IMR-90 (cell line): ENCODE results near the gene DENND1B. TPM values are rescaled to one million over a fixed set of nuclear protein-coding genes. Genes with fewer than 3 reads are reported as not detected.

ENCODE experiments used
- ATAC-seq: fragments of 200-7000 bp; cut with Tn5 transposase; 2 replicates; pipeline ENCODE4 v1.9.1; 2020; ENCODE audit warnings: low read depth, mild to moderate bottlenecking, moderate library complexity
- BruUV-seq: library from RNA; stranded (reverse); fragments of 400-500 nt; replicated peaks from 2 replicates; lab custom pipeline; 2021; lab: Mats Ljungman, UMichigan
- CTCF ChIA-PET: fragments of 300-600 bp; formaldehyde crosslinking; extraction: SDS; loops from one replicate; lab custom pipeline; 2021; ENCODE audit warnings: antibody characterized with exemption; lab: Yijun Ruan, JAX
- POLR2A ChIA-PET: fragments of 300-600 bp; sonication (Branson Sonifier 250); formaldehyde crosslinking; loops from one replicate; lab custom pipeline; 2022; ENCODE audit warnings: antibody characterized with exemption; ENCODE audit not compliant: unreplicated experiment; lab: Charles Lee
- DNase-seq: peaks from one replicate; pipeline ENCODE4 v3.0.0; 2013
- H2AFZ ChIP-seq: replicated peaks from 2 replicates; pipeline ENCODE3; 2013; ENCODE audit warnings: low read length, mild to moderate bottlenecking; ENCODE audit not compliant: poor library complexity
- H2AK5ac ChIP-seq: 2 replicates; pipeline ENCODE4 v1.6.1; 2013; ENCODE audit warnings: low read depth, low read length, inconsistent platforms
- H2AK9ac ChIP-seq: replicated peaks from 2 replicates; pipeline ENCODE3; 2013; ENCODE audit warnings: mild to moderate bottlenecking, low read depth, low read length, moderate library complexity; ENCODE audit not compliant: poor library complexity
- H2BK120ac ChIP-seq: 2 replicates; pipeline ENCODE4 v1.6.1; 2013; ENCODE audit warnings: low read depth, low read length, inconsistent platforms
- H2BK15ac ChIP-seq: 3 replicates; pipeline ENCODE4 v1.6.1; 2013; ENCODE audit warnings: low read depth, low read length, inconsistent platforms
- H2BK20ac ChIP-seq: 2 replicates; pipeline ENCODE4 v1.6.1; 2013; ENCODE audit warnings: low read depth, mild to moderate bottlenecking, inconsistent platforms, low read length, moderate library complexity
- H2BK5ac ChIP-seq: 2 replicates; pipeline ENCODE4 v1.6.1; 2013; ENCODE audit warnings: mild to moderate bottlenecking, low read depth, low read length, inconsistent platforms; ENCODE audit not compliant: poor library complexity, severe bottlenecking
- H3K14ac ChIP-seq: replicated peaks from 2 replicates; pipeline ENCODE4 v1.6.1; 2013; ENCODE audit warnings: low read depth, low read length, inconsistent platforms
- H3K18ac ChIP-seq: 2 replicates; pipeline ENCODE4 v1.6.1; 2013; ENCODE audit warnings: low read depth, low read length, control low read depth
- H3K23ac ChIP-seq: 2 replicates; pipeline ENCODE4 v1.6.1; 2013; ENCODE audit warnings: low read depth, low read length, inconsistent platforms
- H3K27ac ChIP-seq: 2 replicates; pipeline ENCODE4 v1.5.1; 2013; ENCODE audit warnings: mild to moderate bottlenecking, control low read depth, low read length; ENCODE audit not compliant: insufficient read depth
- H3K27me3 ChIP-seq: 2 replicates; pipeline ENCODE4 v1.6.1; 2013; ENCODE audit warnings: low read length; ENCODE audit not compliant: control insufficient read depth, insufficient read depth
- H3K36me3 ChIP-seq: 2 replicates; pipeline ENCODE4 v1.6.1; 2013; ENCODE audit warnings: low read length, mixed read lengths; ENCODE audit not compliant: control insufficient read depth, insufficient read depth
- H3K4ac ChIP-seq: 2 replicates; pipeline ENCODE4 v1.6.1; 2013; ENCODE audit warnings: low read depth, low read length, inconsistent platforms
- H3K4me1 ChIP-seq: 2 replicates; pipeline ENCODE4 v1.6.1; 2013; ENCODE audit warnings: low read length, mixed read lengths; ENCODE audit not compliant: control insufficient read depth, insufficient read depth
- H3K4me2 ChIP-seq: 2 replicates; pipeline ENCODE4 v1.6.1; 2013; ENCODE audit warnings: low read depth, mild to moderate bottlenecking, control low read depth, low read length, moderate library complexity
- H3K4me3 ChIP-seq: 2 replicates; pipeline ENCODE4 v1.5.1; 2013; ENCODE audit warnings: low read depth, mild to moderate bottlenecking, control low read depth, low read length, moderate library complexity; ENCODE audit not compliant: insufficient read depth
- H3K56ac ChIP-seq: 2 replicates; pipeline ENCODE4 v1.6.1; 2013; ENCODE audit warnings: low read length, inconsistent platforms; ENCODE audit not compliant: insufficient read depth; ENCODE audit errors: extremely low read depth
- H3K79me1 ChIP-seq, 2 experiments: 2 replicates each; pipeline ENCODE4 v1.6.1; 2013; ENCODE audit warnings: low read length in 2 of 2, inconsistent platforms in 1 of 2, low read depth in 1 of 2
- H3K9ac ChIP-seq: 2 replicates; pipeline ENCODE4 v1.6.1; 2013; ENCODE audit warnings: low read depth, low read length, control low read depth
- H3K9me1 ChIP-seq: 2 replicates; pipeline ENCODE4 v1.6.1; 2013; ENCODE audit warnings: low read length, inconsistent platforms; ENCODE audit not compliant: insufficient read depth
- H3K9me3 ChIP-seq: 2 replicates; pipeline ENCODE4 v1.6.1; 2013; ENCODE audit warnings: low read length; ENCODE audit not compliant: control insufficient read depth, insufficient read depth
- H4K20me1 ChIP-seq: 2 replicates; pipeline ENCODE4 v1.6.1; 2013; ENCODE audit warnings: low read length, inconsistent platforms; ENCODE audit not compliant: insufficient read depth
- H4K5ac ChIP-seq: 2 replicates; pipeline ENCODE4 v1.6.1; 2013; ENCODE audit warnings: mild to moderate bottlenecking, low read depth, low read length, control low read depth
- H4K8ac ChIP-seq, 2 experiments: 2 replicates each; pipeline ENCODE4 v1.6.1; 2013; ENCODE audit warnings: low read depth in 2 of 2, low read length in 2 of 2, control low read depth in 1 of 2, inconsistent platforms in 1 of 2
- H4K91ac ChIP-seq: 2 replicates; pipeline ENCODE4 v1.6.1; 2013; ENCODE audit warnings: low read depth, low read length, inconsistent platforms; ENCODE audit not compliant: insufficient read depth
- CEBPB ChIP-seq: IDR thresholded peaks from 2 replicates; pipeline ENCODE4 v1.6.1; 2012; ENCODE audit warnings: low read depth, low read length, improper control_type of control experiment
- CTCF ChIP-seq: conservative IDR thresholded peaks from 2 replicates; pipeline ENCODE4 v1.5.1; 2012; ENCODE audit warnings: mild to moderate bottlenecking, low read depth, low read length, improper control_type of control experiment
- ELK1 ChIP-seq: fragments of 150-350 bp; IDR thresholded peaks from 2 replicates; pipeline ENCODE4 v1.6.1; 2016; ENCODE audit warnings: low read depth, mild to moderate bottlenecking, low read length, moderate library complexity, borderline replicate concordance
- FOS ChIP-seq: fragments of 150-350 bp; IDR thresholded peaks from 2 replicates; pipeline ENCODE4 v1.6.1; 2016; ENCODE audit warnings: low read depth, low read length
- MAFK ChIP-seq: IDR thresholded peaks from 2 replicates; pipeline ENCODE4 v1.6.1; 2012; ENCODE audit warnings: low read depth, low read length, improper control_type of control experiment
- NFE2L2 ChIP-seq: fragments of 150-350 bp; IDR thresholded peaks from 2 replicates; pipeline ENCODE4 v1.6.1; 2016; ENCODE audit warnings: low read depth, mild to moderate bottlenecking, low read length
- POLR2A ChIP-seq: IDR thresholded peaks from 2 replicates; pipeline ENCODE4 v1.6.1; 2012; ENCODE audit warnings: mild to moderate bottlenecking, low read depth, low read length
- RAD21 ChIP-seq: IDR thresholded peaks from 2 replicates; pipeline ENCODE4 v1.6.1; 2012; ENCODE audit warnings: low read length, improper control_type of control experiment
- RCOR1 ChIP-seq: IDR thresholded peaks from 2 replicates; pipeline ENCODE4 v1.6.1; 2012; ENCODE audit warnings: mild to moderate bottlenecking, low read length, improper control_type of control experiment; ENCODE audit not compliant: insufficient replicate concordance
- RFX5 ChIP-seq: IDR thresholded peaks from 2 replicates; pipeline ENCODE4 v1.8.0; 2012; ENCODE audit warnings: low read depth, mild to moderate bottlenecking, low read length, moderate library complexity
- SMC3 ChIP-seq: fragments of 150-350 bp; IDR thresholded peaks from 2 replicates; pipeline ENCODE4 v1.6.1; 2016; ENCODE audit warnings: low read depth, mild to moderate bottlenecking, antibody characterized with exemption, low read length, moderate library complexity
- USF2 ChIP-seq: fragments of 150-350 bp; IDR thresholded peaks from 2 replicates; pipeline ENCODE4 v1.6.1; 2017; ENCODE audit warnings: mild to moderate bottlenecking, antibody characterized with exemption, low read length, low read depth
- WGBS, 2 experiments: methylation state at CpG; one replicate each; pipeline versions ENCODE4 v1.1.5 to v1.1.7; 2013; ENCODE audit warnings: missing lambda C conversion rate in 2 of 2; ENCODE audit not compliant: insufficient read length in 1 of 2; ENCODE audit errors: extremely low coverage in 2 of 2; 5-methylcytosine and 5-hydroxymethylcytosine counted together
- dilution Hi-C: fragments of 300-500 bp; cut with HindIII; formaldehyde crosslinking; loops from one replicate; pipeline ENCODE4 v1.14.3; 2018; ENCODE audit warnings: low sequenced_read_pairs; ENCODE audit not compliant: unreplicated experiment
- in situ Hi-C: fragments of 300-500 bp; cut with MboI; formaldehyde crosslinking; loops from 3 replicates; pipeline ENCODE4 v1.14.3; 2019; ENCODE audit warnings: low sequenced_read_pairs, inconsistent platforms, mixed read lengths
- intact Hi-C: fragments of 100-400 bp; cut with micrococcal nuclease; formaldehyde crosslinking; loops from 2 replicates; pipeline ENCODE4 v1.10.0; 2022
- polyA plus RNA-seq, 3 experiments: library from polyadenylated mRNA; depleted of rRNA; stranded (reverse); fragments of >200 nt; gene quantifications; 2 replicates each; pipeline ENCODE4 v1.2.3, GENCODE V29; 2012; ENCODE audit warnings: low replicate concordance in 1 of 3
- total RNA-seq: library from RNA; depleted of rRNA; stranded (reverse); fragments of >200 nt; gene quantifications from 2 replicates; pipeline ENCODE4 v1.2.3, GENCODE V29; 2012

The DENND1B gene
- total and polyA plus RNA-seq, 2 of the 4 experiments (the other 2 are of a cell fraction): 4.0 to 24.2 TPM

DNA sequence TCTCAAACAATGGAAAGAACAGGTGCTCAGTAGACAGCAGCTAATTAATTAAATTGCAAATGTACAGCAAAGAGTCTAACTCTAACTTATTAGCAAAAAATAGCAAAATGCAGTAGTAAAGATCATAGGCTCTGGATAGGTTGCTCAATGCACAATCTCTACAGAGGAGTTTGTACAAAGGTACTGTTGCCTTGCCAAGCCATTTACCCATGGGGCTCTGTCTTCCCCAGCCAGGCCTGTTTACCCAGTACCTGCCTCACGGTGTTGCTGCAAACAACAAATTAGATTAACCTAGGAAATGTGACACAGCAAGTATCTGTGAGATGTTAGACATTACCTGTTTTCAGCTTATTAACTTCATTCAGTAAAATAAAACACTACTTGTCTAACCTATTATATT lies 222.0 kb downstream of the DENND1B start:
- Histone ChIP-seq H2AK5ac (no peak overlapping the region), H3K36me3 (no peaks in the 10 kb centered on the region), H2BK15ac (no peak overlapping the region), H3K56ac (no peak overlapping the region), H4K20me1 (no peaks in the 10 kb centered on the region), H2BK5ac (no peak overlapping the region), H3K9ac (no peak overlapping the region), H2AK9ac (no peak overlapping the region), H3K18ac (no peak overlapping the region), H3K4ac (no peak overlapping the region), H3K4me2 (no peak overlapping the region), H3K27me3 (no peaks in the 10 kb centered on the region), H3K4me1 (no peaks in the 10 kb centered on the region), H2AFZ (no peak overlapping the region), H3K79me1 (no peaks in the 10 kb centered on the region), H2BK120ac (no peak overlapping the region), H3K9me1 (no peaks in the 10 kb centered on the region), H3K4me3 (no peak overlapping the region), H3K27ac (no peak overlapping the region), H3K14ac (no peak overlapping the region), H4K5ac (no peak overlapping the region), H3K9me3 (no peaks in the 10 kb centered on the region), H4K8ac (no peak overlapping the region), H2BK20ac (no peak overlapping the region), H3K23ac (no peak overlapping the region), H4K91ac (no peak overlapping the region)
- intact Hi-C loops (no loop called here), dilution Hi-C loops (no loop called here), in situ Hi-C loops (no loop called here)
- no peak for DNase-seq
- TF ChIP-seq CTCF (no peak), MAFK (no peak), ELK1 (no peak), POLR2A (no peak), SMC3 (no peak), NFE2L2 (no peak), RAD21 (no peak), RCOR1 (no peak), USF2 (no peak), CEBPB (no peak), FOS (no peak), RFX5 (no peak)
- no peak for ATAC-seq
- no TSS peak for BruUV-seq
- ChIA-PET CTCF (no interaction called here), POLR2A (no interaction called here)
- WGBS, 2 experiments: no CpG with 5 or more reads among the region's 1 CpG
